ENCODE results near the gene MAB21L4.

The MAB21L4 gene

DNA sequence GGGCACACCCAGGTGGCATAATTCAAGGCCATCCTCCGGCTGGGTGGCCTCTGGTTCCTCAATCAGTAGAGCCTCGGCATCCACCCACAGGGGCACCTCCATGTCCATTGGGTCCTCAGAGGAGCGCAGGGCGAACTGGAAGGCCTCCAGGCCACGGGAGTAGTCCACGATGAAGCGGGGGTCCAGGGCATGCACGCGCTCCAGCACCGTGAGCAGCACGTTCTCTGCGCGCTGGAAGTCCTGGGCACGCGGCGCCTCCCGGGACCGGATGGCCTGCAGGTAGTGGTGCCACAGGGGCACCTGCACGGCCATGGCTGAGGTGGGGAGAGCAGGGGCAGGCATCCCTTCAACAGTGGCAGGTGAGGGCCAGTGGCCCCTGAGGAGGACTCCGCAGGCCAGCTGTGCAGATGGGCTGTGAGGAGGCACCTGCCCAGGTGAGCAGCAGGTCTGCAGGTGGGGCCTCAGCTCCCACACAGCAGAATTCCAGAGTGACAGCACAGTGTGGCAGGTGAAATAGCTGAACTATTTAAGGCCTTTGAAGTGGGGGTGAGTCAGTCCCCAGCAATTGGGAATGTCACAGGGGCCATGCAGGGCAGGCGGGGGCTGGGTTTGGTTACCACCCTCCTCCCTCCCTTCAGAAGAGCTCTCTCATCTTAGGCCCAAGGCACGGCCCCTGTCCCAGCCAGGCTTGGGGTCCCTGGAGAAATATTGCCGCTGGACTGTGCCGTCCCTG is at the start of gene MAB21L4:
Gene MAB21L4 (minus strand): TSS at position 501 of the 733 bp plus-strand sequence. CDS start 159 bp downstream, at position 342.
- DNase-seq (ENCODE audit: low spot score) = no peak

- no peak for DNase-seq (ENCODE audit: low spot score)
These were observed 40.1 kb upstream of the MAB21L4 start for GRCh38 chr2:240936106-240936505.

- DNase-seq (ENCODE audit: low spot score) = no peak
These were observed 39.3 kb upstream of the MAB21L4 start for GRCh38 chr2:240935103-240935876.

- no peak for DNase-seq (ENCODE audit: low spot score)
These were observed 38.7 kb upstream of the MAB21L4 start for GRCh38 chr2:240934701-240935102.

DNA sequence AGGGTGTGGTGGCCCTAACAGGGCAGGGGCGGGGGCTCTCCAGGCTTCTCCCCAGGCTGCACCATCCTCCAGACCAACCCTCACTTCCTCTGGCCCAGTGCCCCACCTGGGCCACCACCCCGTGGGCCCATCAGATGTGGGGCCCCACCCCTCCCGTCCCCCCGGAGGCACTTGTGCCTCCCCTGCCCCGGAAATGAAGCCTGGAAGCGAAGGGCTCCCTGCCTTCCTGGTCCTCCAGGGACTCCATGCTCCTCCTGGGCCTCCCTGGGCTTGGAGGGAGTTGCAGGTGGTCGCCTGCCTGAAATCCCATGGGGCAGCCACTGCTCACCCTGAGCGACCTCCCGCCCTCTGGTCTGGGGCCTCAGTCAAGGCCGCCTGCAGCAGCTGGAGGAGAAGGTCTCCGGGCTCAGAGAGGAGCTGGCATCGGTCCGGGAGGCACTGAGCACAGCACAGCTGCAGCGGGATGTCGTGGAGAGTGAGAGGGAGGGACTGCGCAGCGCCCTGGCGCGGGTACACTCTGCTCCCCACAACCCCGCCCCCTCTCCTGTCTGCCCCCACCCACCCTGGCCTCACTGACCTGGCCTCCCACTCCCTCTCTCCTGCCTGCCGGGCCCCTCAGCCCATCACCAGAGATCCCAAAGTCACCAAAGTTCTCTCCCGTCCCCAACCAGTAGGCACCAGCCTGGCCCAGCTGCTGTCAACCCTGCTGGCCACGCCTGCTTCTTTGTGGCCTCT is 38.2 kb upstream of the MAB21L4 start:
- DNase-seq (ENCODE audit: low spot score) = no peak

- DNase-seq (ENCODE audit: low spot score) = no peak
These were observed 37.4 kb upstream of the MAB21L4 start for GRCh38 chr2:240933048-240933965.

GRCh38 chr2:240932724-240933047 is 36.7 kb upstream of the MAB21L4 start:
- no peak for DNase-seq (ENCODE audit: low spot score)

DNA sequence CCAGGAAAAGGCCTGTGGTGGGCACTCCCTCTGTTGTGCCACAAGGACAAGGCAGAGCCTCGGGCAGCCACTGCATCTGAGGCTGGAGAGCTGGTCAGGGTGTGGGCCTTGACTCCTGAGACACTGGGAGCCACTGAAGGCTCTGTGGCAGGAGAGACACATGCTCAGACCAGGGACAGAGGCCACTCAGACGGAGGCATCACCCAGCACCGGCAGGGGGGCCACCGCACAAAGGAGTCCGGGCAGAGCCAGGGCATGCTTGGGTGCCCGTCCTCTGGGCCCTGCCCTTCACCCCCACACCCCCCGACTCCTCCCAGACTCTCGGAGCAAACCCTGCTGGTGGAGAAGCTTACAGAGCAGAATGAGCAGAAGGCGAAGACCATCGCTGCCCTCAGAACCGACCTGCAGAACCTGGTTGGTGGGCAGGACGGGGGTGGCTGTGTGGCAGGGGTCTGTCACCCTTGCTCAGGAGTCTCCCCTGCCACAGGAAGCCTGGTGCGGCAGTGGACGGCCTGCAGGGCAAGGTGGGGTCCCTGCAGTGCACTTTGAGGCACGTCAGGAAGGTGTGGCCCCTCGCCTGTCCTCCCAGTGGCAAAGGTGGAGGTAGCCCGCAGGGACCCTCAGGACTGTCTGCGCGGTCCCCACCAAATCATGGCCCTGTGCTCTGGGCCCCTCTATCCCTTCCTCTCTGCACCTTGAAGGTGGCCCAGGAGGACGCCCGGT is 36.2 kb upstream of the MAB21L4 start:
- no peak for DNase-seq (ENCODE audit: low spot score)

- no peak for DNase-seq (ENCODE audit: low spot score)
These were observed 35.5 kb upstream of the MAB21L4 start for GRCh38 chr2:240931319-240931949.

- DNase-seq (ENCODE audit: low spot score) = no peak
These were observed 34.8 kb upstream of the MAB21L4 start for GRCh38 chr2:240930631-240931318.

GRCh38 chr2:240930096-240930630 is 34.2 kb upstream of the MAB21L4 start:
- no peak for DNase-seq (ENCODE audit: low spot score)

- no peak for DNase-seq (ENCODE audit: low spot score)
These were observed 33.6 kb upstream of the MAB21L4 start for GRCh38 chr2:240929364-240930095.

DNA sequence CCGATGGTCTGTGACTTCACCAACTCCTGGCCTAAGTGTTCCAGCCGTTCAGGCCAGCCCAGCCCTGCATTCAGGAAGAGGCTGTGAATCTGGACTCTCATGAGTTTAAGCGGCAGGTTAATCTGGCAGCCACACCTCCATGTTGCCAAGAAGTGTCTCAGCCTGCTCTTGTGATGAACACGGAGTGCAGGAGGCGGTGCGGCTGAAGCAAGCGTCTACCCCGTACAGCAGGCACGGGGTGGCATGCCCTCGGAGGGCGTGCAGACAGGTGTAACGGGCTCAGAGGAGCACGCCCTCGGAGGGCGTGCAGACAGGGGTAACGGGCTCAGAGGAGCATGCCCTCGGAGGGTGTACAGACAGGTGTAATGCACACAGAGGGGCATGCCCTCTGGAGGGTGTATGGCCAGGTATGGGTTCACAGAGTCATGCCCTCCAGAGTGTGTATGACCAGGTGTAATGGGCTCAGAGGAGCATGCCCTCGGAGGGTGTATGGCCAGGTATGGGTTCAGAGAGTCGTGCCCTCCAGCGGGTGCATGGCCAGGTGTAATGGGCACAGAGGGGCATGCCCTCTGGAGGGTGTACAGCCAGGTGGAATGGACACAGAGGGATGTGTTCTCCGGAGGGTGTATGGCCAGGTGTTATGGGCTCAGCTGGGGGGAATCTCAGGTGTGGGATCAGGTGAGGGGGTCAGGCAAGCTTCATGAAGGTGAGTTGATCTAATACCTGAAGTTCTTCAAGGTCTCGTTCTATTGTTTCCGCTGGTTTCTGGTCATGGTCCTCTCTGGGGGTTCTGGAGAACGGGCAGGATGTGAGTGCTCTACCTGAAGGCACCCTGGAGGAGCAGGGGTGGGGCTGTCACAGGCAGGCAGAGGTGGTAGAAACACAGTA is 32.8 kb upstream of the MAB21L4 start:
- no peak for DNase-seq (ENCODE audit: low spot score)

- no peak for DNase-seq (ENCODE audit: low spot score)
These were observed 31.4 kb upstream of the MAB21L4 start for GRCh38 chr2:240927390-240927781.

DNA sequence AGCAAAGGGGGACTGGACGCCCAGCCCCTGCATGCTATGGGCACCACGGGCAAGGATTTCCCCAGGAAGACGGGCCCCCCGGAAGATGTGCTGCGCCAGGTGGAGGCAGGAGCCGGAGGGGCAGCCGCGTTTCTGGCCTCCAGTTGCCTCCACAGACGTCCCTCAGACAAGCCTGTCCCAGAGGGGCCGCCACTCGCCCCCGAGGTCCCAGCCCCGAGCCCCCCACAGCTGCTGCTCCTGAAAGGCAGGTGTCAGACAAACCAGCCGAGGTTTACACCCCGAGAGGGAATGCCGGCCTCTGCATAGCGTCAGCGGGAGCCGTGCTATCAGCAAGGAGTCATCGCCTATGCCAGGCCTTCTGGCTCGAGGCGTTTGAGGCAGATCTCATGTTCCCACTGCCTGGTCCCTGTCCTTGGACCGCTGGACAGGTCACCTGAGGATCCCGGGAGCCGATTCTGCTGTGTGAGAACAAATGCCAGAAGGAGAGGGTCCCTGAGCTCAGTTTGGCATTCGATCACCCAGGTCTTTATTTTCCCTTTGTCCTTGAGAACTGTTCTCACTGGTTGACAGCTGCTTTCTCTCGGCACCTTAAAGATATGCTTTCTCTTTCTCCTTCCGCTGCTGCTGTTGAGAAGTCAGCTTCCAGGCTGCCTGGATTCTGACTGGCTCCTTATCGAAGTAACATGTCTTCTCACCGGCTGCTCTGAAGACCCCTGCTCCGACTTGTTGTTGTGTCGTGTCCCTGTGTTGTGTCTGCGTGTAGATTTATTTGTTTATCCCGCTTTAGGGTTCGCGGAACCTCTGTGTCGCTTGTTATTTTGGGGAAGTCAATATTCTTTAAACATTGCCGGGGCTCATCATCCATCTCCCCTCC is 30.8 kb upstream of the MAB21L4 start:
- DNase-seq (ENCODE audit: low spot score) = no peak

DNA sequence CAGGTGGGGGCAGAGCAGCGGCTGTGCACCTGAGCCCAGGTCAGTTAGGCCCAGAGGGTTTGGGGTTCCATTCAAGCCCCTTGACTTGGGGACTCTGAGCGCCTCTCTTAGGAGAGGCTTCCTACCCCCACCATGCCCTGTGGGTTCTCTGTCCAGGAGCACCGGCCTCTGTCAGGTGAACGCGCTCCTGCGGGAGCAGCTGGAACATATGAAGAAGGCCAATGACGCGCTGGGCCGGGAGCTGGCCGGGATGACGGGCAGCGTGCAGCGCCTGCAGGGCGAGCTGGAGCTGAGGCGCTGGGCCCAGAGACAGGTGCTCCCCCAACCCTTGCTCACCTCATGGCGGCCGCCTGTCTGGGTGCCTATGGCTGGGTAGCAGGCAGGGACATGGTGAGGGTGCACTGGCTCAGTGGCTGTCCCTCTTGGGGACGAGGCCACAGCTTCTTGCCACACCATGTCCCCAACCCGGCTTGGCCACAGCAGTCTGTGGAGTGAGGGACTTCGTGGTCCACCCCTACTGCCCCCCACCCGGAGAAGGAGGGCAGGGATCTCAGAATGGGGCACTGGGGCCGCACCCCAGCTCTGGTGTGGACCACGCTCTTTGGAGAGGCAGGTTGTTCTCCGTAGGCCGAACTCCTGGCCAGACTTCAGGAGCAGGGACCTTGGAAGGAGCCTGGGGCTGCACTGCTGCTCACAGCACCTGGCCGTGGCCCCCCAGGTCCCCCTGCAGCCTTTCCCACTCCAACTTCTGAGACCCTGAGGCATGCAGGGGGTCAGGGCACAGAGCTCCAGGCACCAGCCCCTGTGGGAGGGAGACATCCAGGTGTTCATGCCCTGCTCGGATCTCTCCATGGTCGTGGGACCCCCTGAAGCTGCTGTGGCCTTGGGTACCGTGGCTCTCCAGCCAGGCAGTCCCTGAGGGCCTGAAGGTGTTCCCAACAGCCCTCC is 29.9 kb upstream of the MAB21L4 start:
- DNase-seq (ENCODE audit: low spot score) = no peak

Data from kidney capillary endothelial cell (primary cell).